ENCODE measurements around the gene PCGF5. TPM values are rescaled to one million over a fixed set of nuclear protein-coding genes. Genes with fewer than 3 reads are reported as not detected.

The PCGF5 gene
- total and polyA plus RNA-seq, 9 of the 15 experiments (the other 6 are each of a cell fraction or from before 2014, with no cell fraction given), result 10.9 to 40.0 (median 20.3) TPM

- H3K9me1 ChIP-seq (ENCODE audit: control insufficient read depth, insufficient read depth, low read length), result no peaks in the 10 kb centered on the region
- WGBS (ENCODE audit: insufficient coverage, low coverage, missing lambda C conversion rate), result 57% methylated on average over 2 of the region's 2 CpGs
- H3K36me3 ChIP-seq (ENCODE audit: control insufficient read depth, insufficient read depth, low read length), result no peaks in the 10 kb centered on the region
- no peaks in the 10 kb centered on the region for H3K9me3 ChIP-seq (replicated peaks; ENCODE audit: control insufficient read depth, insufficient read depth, low read depth, low read length)
- peaks cover 32% of the 10 kb centered on the region for H3K79me2 ChIP-seq (ENCODE audit: control insufficient read depth, insufficient read depth, low read length)
- in situ Hi-C loops (cut with MboI), result no loop called here
- no peak overlapping the region for H3K4me3 ChIP-seq
- intact Hi-C loops (cut with micrococcal nuclease), result no loop called here
- H3K4me2 ChIP-seq (ENCODE audit: insufficient read depth, low read length), result no peak overlapping the region
- peaks cover 4 to 14% of the 10 kb centered on the region in 2 experiments; a peak in 3 of 5 replicates for H3K4me1 ChIP-seq (replicated peaks in 1 of 2; ENCODE audit: control insufficient read depth in 2 of 2, insufficient read depth in 2 of 2, low read length in 2 of 2)
- CTCF ChIA-PET (ENCODE audit: low intra/inter-chr PET ratio), result no interaction called here
- ATAC-seq, result no peak
- no peak for DNase-seq (ENCODE audit: extremely low read depth in 1 of 4, low spot score in 3 of 4)
- no TSS peak for BruUV-seq (replicated peaks)
- no peak for FAIRE-seq
- no peak overlapping the region for H2AFZ ChIP-seq (ENCODE audit: low read depth, low read length)
- H3K27ac ChIP-seq (ENCODE audit: extremely low read depth, low read depth, low read length), result no peak overlapping the region
- H3K27me3 ChIP-seq (ENCODE audit: control insufficient read depth in 2 of 2, insufficient read depth in 2 of 2, low read length in 2 of 2), result no peaks in the 10 kb centered on the region
- H3K9ac ChIP-seq (ENCODE audit: insufficient read depth in 1 of 2, low read depth in 2 of 2, low read length in 2 of 2), result no peak overlapping the region
- H4K20me1 ChIP-seq (replicated peaks; ENCODE audit: control insufficient read depth, insufficient read depth, low read length), result 0 out of 2 replicates have a peak, but pooled peaks cover 2% of the 10 kb centered on the region
- TF ChIP-seq SIX5 (IDR thresholded peaks at IDR 0.05; ENCODE audit: borderline replicate concordance in 1 of 2, insufficient read depth in 1 of 2, low read depth in 1 of 2, low read length in 2 of 2), result no peak
- peak; percentile 54 for TF ChIP-seq ZNF316 (IDR thresholded peaks at IDR 0.05)
- TF ChIP-seq MAFG (tag; conservative IDR thresholded peaks at IDR 0.05), result peak; percentile 44; the same call in 1 of the 2 replicates
- no peak for TF ChIP-seq REST (IDR thresholded peaks at IDR 0.05; ENCODE audit: borderline replicate concordance)
- no peak for TF ChIP-seq REST (CRISPR knock-in tag; IDR thresholded peaks at IDR 0.05; ENCODE audit: low read depth)
- TF ChIP-seq MAFF (IDR thresholded peaks at IDR 0.05; ENCODE audit: low read length), result peak; percentile 7; the same call in 1 of the 2 replicates
- TF ChIP-seq PHB (CRISPR knock-in tag; IDR thresholded peaks at IDR 0.05), result no peak
- TF ChIP-seq TCF7 (IDR thresholded peaks at IDR 0.05; ENCODE audit: borderline replicate concordance), result no peak
- POLR2A ChIA-PET, result interaction anchor here (0.8 kb wide), 1 partner anchor 164 kb away, joined by 3 read pairs; no protein-coding TSS in a partner anchor
Observed at GRCh38 chr10:91215384-91215783, 5.1 kb upstream of the PCGF5 start.
